ENCODE measurements around the gene YKT6. TPM values are rescaled to one million over a fixed set of nuclear protein-coding genes. Genes with fewer than 3 reads are reported as not detected.

The YKT6 gene
- total and polyA plus RNA-seq, 11 donors = 28.5 to 133 (median 46.6) TPM

DNA sequence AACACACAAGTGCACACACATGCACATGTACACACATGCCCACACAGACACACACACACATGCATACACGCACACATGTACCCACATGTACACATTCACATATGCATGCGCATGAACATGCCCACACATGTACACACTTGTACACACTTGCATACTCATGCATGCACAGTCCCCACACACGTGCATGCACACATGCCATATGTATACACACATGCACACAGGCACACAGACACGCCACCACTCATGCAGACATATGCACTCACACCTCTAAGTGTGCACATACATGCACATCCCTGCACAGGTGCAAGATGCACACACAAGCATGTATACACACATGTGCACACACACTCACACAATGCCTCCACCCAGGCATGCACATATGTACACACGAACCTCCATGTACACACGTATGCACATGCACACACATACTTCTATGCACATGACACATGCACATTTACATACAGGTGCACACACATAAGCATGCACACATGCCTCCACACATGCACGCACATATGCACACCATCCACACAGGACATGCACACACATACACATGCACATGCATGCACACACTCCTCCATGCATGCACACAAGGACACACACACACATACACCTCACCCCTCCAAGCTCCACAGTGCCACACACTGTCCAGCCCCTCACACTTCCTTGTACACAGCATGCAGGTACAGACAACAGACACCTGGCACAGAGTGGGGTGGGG is 45.8 kb downstream of the YKT6 start:
- WGBS, 4 donors = 88 to 96% (median 94%) methylated on average over 7 of the region's 7 CpGs
- no peak for DNase-seq
- Histone ChIP-seq H3K9me3 (no peaks in the 10 kb centered on the region), H3K27me3 (no peaks in the 10 kb centered on the region), H3K36me3 (no peaks in the 10 kb centered on the region), H3K4me3 (no peak overlapping the region), H3K27ac (no peak overlapping the region), H3K4me1 (peaks cover 0 to 9% (median 0%) of the 10 kb centered on the region in 12 donors)
- no peak for ATAC-seq
- TF ChIP-seq POLR2A (IDR thresholded peaks at IDR 0.05) = no peak
- TF ChIP-seq, protein P1, sequence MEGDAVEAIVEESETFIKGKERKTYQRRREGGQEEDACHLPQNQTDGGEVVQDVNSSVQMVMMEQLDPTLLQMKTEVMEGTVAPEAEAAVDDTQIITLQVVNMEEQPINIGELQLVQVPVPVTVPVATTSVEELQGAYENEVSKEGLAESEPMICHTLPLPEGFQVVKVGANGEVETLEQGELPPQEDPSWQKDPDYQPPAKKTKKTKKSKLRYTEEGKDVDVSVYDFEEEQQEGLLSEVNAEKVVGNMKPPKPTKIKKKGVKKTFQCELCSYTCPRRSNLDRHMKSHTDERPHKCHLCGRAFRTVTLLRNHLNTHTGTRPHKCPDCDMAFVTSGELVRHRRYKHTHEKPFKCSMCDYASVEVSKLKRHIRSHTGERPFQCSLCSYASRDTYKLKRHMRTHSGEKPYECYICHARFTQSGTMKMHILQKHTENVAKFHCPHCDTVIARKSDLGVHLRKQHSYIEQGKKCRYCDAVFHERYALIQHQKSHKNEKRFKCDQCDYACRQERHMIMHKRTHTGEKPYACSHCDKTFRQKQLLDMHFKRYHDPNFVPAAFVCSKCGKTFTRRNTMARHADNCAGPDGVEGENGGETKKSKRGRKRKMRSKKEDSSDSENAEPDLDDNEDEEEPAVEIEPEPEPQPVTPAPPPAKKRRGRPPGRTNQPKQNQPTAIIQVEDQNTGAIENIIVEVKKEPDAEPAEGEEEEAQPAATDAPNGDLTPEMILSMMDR (IDR thresholded peaks at IDR 0.05) = no peak
- intact Hi-C loops (cut with DNase I) = loop anchor here in 3 of 10 donors (5.0 to 10.0 kb wide), 2 partner anchors 61 to 318 kb away; no protein-coding TSS in a partner anchor

DNA sequence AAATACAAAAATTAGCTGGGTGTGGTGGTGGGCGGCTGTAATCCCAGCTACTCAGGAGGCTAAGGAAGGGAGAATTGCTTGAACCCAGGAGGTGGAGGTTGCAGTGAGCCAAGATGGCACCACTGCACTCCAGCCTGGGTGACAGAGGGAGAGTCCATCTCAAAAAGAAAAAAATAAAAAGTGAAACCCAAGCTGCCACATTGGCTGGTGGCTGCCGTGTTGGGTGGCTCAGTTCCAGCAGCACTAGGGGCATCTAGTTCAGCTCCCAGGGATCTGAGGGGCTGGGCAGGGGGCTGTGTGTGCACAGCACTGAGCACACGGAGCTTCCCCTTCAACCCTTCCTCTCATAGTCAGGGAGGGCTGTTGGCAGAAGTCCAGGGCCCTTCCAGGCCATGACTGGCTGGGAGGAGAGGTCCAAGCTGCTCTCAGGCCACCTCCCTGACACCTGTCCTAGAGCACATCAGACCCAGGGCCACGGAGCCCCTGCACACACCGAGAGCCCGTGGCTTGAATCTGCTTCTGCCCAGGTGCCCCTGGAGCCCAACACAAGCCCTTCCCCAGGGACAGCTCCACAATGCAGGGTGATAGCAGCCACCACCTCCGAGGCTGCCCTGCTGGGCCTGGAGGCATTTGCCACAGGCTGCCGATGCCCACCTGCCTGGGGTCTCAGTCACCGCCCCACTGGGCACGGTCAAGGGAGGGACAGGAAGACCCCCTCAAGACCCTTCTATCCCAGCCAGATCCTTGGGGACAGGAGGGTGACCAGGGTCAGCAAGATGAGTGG is 47.3 kb downstream of the YKT6 start:
- no peaks in the 10 kb centered on the region for H3K36me3 ChIP-seq
- intact Hi-C loops (cut with DNase I) = loop anchor here in 3 of 10 donors (5.0 to 10.0 kb wide), 2 partner anchors 59 to 317 kb away; no protein-coding TSS in a partner anchor
- TF ChIP-seq POLR2A (IDR thresholded peaks at IDR 0.05) = no peak
- TF ChIP-seq, protein P1 (IDR thresholded peaks at IDR 0.05) = no peak
- no peak for DNase-seq
- ATAC-seq = no peak
- WGBS, 4 donors = 69 to 80% (median 77%) methylated on average over 8 to 10 of the region's 10 CpGs
- H3K27ac ChIP-seq = no peak overlapping the region
- H3K27me3 ChIP-seq = no peaks in the 10 kb centered on the region
- H3K9me3 ChIP-seq = no peaks in the 10 kb centered on the region
- no peak overlapping the region for H3K4me3 ChIP-seq
- peaks cover 0 to 8% (median 0%) of the 10 kb centered on the region in 12 donors for H3K4me1 ChIP-seq

DNA sequence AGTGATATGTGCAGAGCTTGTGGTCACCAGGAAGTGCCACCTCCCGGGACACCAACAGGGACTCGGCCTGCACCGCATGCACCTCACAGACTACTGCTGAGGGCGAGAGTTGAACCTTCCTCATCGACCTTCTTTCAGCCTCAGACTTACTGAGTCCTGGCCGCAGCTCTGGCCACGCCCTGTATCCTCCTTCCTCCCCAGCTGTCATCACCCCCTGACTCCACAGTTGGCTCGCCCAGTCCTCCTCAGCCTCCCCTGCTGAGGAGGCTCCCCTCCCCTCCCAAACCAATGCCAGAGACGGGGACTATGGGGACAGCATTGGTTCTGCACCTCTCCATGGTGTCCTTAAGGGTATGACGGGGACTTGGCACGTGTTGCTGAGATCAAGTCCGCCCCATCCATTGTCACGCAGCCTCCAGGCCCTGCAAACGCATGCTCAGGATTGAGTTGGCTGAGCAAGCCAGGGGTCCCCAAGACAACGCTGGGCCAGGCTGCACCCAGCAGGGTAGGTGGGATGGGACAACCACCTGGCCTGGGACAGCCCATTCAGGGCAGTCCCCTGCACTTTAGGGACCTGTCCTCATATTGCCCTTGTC is 49.0 kb downstream of the YKT6 start:
- no peak for TF ChIP-seq POLR2A (IDR thresholded peaks at IDR 0.05)
- TF ChIP-seq, protein P1 (IDR thresholded peaks at IDR 0.05) = no peak
- Histone ChIP-seq H3K27me3 (no peaks in the 10 kb centered on the region), H3K4me3 (no peak overlapping the region), H3K27ac (no peak overlapping the region), H3K36me3 (no peaks in the 10 kb centered on the region), H3K4me1 (no peaks in the 10 kb centered on the region), H3K9me3 (no peaks in the 10 kb centered on the region)
- no peak for DNase-seq
- intact Hi-C loops (cut with DNase I) = loop anchor here in 3 of 10 donors (5.0 to 10.0 kb wide), 2 partner anchors 58 to 315 kb away; no protein-coding TSS in a partner anchor
- WGBS, 4 donors = 77 to 83% (median 81%) methylated on average over 9 to 15 of the region's 15 CpGs
- ATAC-seq = no peak

DNA sequence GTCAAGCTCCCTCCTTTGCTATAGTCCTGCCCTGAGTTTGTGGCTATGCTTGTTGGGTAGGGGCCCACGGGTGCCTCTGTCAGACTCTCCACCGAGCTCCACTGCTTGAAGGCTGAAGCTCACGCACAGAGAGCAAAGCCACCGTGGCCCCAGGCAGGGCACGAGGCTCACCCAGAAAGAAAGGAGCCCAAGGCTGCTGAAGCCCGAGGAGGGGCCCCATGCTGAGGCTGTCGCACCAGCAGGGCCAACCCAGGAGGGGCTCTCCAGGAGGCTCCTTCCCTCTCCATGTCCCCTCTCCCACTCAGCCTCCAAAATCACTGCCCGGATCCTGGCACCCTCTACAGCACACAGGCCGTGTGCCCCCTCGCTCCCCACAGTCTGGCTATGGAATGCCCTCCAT is 50.5 kb downstream of the YKT6 start:
- no peak for ATAC-seq
- TF ChIP-seq, protein P1 (IDR thresholded peaks at IDR 0.05) = no peak
- TF ChIP-seq POLR2A (IDR thresholded peaks at IDR 0.05) = no peak
- H3K4me1 ChIP-seq = peaks cover 0 to 12% (median 8%) of the 10 kb centered on the region in 12 donors
- no peak for DNase-seq
- intact Hi-C loops (cut with DNase I) = no loop called here
- WGBS, 4 donors = 93 to 96% (median 94%) methylated on average over 6 to 10 of the region's 10 CpGs
- H3K36me3 ChIP-seq = no peaks in the 10 kb centered on the region
- H3K27me3 ChIP-seq = no peaks in the 10 kb centered on the region
- H3K27ac ChIP-seq = no peak overlapping the region
- no peak overlapping the region for H3K4me3 ChIP-seq
- no peaks in the 10 kb centered on the region for H3K9me3 ChIP-seq
